GM12874 (cell line): ENCODE measurements around the gene GNG2.
A peak's percentile ranks its signal among the peaks of the same experiment; 100 is the strongest.

Source experiments
- TF ChIP-seq, protein P1 (sequence below): IDR thresholded peaks from 2 replicates; pipeline ENCODE4 v1.5.1; 2011; ENCODE audit warnings: low read depth, mild to moderate bottlenecking, control low read depth, low read length, moderate library complexity; ENCODE audit not compliant: insufficient read depth

Gene GNG2

GRCh38 chr14:51877810-51878209 is 17.4 kb downstream of the GNG2 start:
- TF ChIP-seq, protein P1, sequence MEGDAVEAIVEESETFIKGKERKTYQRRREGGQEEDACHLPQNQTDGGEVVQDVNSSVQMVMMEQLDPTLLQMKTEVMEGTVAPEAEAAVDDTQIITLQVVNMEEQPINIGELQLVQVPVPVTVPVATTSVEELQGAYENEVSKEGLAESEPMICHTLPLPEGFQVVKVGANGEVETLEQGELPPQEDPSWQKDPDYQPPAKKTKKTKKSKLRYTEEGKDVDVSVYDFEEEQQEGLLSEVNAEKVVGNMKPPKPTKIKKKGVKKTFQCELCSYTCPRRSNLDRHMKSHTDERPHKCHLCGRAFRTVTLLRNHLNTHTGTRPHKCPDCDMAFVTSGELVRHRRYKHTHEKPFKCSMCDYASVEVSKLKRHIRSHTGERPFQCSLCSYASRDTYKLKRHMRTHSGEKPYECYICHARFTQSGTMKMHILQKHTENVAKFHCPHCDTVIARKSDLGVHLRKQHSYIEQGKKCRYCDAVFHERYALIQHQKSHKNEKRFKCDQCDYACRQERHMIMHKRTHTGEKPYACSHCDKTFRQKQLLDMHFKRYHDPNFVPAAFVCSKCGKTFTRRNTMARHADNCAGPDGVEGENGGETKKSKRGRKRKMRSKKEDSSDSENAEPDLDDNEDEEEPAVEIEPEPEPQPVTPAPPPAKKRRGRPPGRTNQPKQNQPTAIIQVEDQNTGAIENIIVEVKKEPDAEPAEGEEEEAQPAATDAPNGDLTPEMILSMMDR, result no peak

- TF ChIP-seq, protein P1, result no peak
Measured at GRCh38 chr14:51879170-51879569, 18.8 kb downstream of the GNG2 start.

GRCh38 chr14:51880835-51881580 is 20.6 kb downstream of the GNG2 start:
- TF ChIP-seq, protein P1, result 0 out of 2 replicates have a peak, but pooled peaks have one; percentile 15

- TF ChIP-seq, protein P1, result no peak
Measured at GRCh38 chr14:51881636-51882035, 21.2 kb downstream of the GNG2 start.

GRCh38 chr14:51883232-51883631 is 22.8 kb downstream of the GNG2 start:
- TF ChIP-seq, protein P1, result no peak

- TF ChIP-seq, protein P1, result no peak
Measured at GRCh38 chr14:51884086-51884927, 23.9 kb downstream of the GNG2 start.

DNA sequence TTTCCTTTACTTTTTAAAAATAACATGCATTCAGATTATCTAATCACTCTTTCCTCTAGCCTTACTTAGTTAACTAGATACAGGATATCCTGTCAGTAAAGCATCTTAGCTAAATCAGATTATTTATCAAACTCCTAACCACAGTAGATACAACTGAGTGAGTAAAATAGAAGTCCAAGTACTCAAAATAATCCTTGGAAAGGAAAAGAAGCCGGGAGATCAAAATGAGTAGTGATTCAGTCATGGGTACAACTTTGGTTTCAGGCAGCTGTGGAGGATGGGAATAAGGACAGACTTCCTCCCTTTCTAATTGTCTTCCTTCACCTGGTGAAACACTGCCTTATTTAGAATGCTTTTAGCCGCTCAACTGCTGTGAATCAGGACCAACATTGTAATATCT is 29.4 kb downstream of the GNG2 start:
- TF ChIP-seq, protein P1, result no peak
